IPS-NIHi7 (cell line): ENCODE data around the gene ROPN1.

ENCODE experiments used
- DNase-seq: peaks from one replicate; pipeline ENCODE4 v3.0.0; 2012; ENCODE audit warnings: mixed read lengths; ENCODE audit errors: extremely low spot score

ROPN1 gene

DNA sequence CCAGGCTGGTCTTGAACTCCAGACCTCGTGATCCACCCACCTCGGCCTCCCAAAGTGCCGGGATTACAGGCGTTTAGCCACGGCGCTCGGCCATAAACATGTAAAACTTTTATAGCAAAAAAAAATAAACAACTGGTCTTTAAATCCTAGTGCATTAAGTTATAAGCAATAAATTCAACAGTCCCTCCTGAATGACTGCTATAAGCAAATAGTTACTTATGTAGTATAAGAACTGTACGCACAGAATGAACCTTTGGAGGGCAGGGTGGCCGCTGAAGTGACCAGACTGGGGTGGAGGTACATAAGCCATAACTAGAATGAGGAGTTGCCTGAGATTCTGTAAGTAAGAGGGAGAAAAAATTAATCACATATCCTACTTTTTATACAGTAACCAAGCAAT lies 43.5 kb downstream of the ROPN1 start:
- DNase-seq: no peak

GRCh38 chr3:123947482-123947881 lies 44.4 kb downstream of the ROPN1 start:
- DNase-seq: no peak

- no peak for DNase-seq
These were observed 50.4 kb downstream of the ROPN1 start for GRCh38 chr3:123941542-123941941.

DNA sequence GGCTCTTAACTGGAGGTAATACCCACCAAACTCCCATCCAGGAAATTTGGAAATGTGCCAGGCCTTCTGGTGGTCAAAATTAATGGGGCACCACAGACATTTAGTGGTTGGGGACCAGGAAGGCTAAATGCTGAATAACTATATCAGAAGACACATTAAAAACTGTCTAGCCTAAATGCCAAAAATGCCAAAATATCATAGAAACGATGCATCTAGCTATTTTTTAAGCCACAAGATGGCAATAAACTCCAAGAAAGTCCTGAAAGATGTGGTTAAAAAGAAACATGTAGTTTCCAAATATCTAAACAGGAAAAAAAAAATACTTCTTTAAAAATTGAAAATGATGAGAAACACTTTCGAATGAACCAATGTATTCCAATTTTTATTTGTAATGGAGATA lies 50.8 kb downstream of the ROPN1 start:
- no peak for DNase-seq

DNA sequence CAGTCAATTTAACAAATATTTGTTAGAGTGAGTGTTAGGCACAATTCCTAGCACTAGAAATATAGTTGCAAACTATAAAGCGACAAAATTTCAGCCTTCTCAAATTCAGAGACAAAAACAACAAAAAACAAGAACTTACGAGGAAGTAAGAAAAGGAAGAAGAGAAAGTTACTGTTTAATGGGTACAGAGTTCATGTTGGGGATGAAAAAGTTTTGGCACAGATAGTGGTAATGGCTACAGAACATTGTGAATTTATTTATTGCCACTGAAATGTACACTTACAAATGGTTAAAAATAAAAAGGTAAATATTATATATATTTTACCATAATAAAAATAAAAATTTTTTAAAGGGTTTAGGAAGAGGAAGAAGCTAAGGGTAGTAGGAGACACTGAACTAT lies 52.2 kb downstream of the ROPN1 start:
- no peak for DNase-seq

- DNase-seq: no peak
These were observed 55.5 kb downstream of the ROPN1 start for GRCh38 chr3:123936400-123936799.

DNA sequence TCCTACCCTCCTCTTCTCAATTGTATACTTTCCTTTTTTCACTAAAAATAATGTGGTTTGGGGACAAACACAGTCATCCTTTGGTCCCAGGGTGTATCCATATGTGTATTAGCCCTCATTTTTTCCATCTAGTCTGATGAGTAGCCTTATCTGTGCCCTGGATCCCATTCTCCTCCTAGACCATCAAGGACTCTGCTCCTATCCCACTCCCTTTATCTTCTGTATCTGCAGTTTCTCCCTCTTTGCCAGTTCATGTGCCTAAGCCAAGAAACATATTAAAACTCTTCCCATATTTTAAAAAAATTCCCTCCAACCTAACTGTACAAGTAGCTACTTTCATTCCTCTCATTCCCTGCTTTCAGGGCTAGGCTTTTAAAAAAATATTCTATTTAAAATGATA lies 56.1 kb downstream of the ROPN1 start:
- no peak for DNase-seq

DNA sequence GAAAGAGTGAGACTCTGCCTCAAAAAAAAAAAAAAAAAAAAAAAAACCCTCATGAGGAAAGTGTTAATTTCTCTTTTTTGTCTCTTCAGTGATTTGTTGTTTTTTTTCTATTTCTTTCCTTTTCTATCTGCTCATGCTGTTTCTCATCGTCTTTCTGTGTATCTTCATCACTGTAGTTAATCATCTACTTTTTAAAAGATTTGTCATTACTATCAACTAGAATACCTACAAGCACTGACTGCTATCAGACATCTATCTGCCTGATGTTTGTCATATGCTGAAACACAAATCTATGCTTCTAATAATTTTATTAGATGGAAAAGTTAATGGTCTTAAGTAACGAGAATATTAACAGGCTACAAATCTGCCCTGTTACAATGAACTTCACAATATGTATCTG lies 57.7 kb downstream of the ROPN1 start:
- no peak for DNase-seq

DNA sequence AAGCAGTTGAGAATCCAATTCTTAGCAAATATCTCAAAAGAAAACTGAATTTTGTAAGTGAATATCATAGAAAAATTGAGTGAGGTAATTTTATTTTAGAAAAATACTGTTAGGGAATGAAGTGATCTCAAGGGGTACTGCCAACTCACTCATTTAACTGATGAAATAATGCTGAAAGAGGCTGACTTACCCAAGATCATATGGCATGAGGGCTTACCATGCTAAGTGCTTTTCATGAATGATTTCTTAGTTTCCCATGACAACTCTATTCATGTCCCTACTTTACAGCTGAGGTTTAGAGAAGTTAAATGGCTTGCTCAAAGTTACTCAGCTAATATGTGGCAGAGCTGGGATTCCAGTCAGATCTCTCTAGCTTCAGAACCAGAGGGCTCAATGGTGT lies 61.5 kb downstream of the ROPN1 start:
- no peak for DNase-seq

- DNase-seq: no peak
These were observed 62.6 kb downstream of the ROPN1 start for GRCh38 chr3:123929325-123929724.

GRCh38 chr3:123926396-123926795 lies 65.5 kb downstream of the ROPN1 start:
- no peak for DNase-seq

- DNase-seq: no peak
These were observed 71.1 kb downstream of the ROPN1 start for GRCh38 chr3:123920868-123921267.

DNA sequence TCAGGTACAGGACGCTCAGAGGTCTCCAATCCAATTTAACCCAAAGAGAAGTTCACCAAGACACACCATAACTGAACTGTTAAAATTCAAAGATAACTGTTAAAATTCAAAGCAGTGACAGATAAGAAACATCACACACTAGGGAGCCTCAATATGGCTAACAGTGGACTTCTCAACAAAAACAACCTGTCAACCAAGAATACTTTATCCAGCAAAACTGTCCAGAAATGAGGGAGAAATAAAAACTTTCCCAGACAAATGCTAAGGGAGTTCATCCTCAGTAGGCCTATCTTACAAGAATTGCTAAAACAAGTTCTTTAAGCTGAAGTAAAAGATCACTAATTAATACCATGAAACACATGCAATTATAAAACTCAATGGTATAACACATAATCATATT lies 71.5 kb downstream of the ROPN1 start:
- DNase-seq: no peak

- DNase-seq: no peak
These were observed 72.6 kb downstream of the ROPN1 start for GRCh38 chr3:123919353-123919752.
